ENCODE data around the gene OSBPL1A.

OSBPL1A gene

GRCh38 chr18:24326211-24326610 is 71.4 kb downstream of the OSBPL1A start:
- no peak for DNase-seq
- peaks cover 0 to 20% (median 10%) of the 10 kb centered on the region in 4 experiments for H3K36me3 ChIP-seq (ENCODE audit: control insufficient read depth in 4 of 4, insufficient read depth in 4 of 4, low read length in 3 of 4)
- ChIA-PET POLR2A (no interaction called here), CTCF (no interaction called here)
- H3K9me3 ChIP-seq (ENCODE audit: control extremely low read depth in 1 of 5, control insufficient read depth in 4 of 5, insufficient read depth in 2 of 5, low read depth in 1 of 5, low read length in 4 of 5), result no peaks in the 10 kb centered on the region
- H3K4me1 ChIP-seq (ENCODE audit: control extremely low read depth in 1 of 4, control insufficient read depth in 4 of 4, insufficient read depth in 4 of 4, low read length in 3 of 4), result no peaks in the 10 kb centered on the region
- 100% methylated on average over 3 of the region's 3 CpGs for WGBS (ENCODE audit: insufficient coverage)
- H3K27ac ChIP-seq (ENCODE audit: insufficient read depth in 1 of 2, low read depth in 1 of 2, low read length in 2 of 2, poor library complexity in 1 of 2, severe bottlenecking in 2 of 2), result no peak overlapping the region
- H3K4me3 ChIP-seq (ENCODE audit: control insufficient read depth in 1 of 7, extremely low read depth in 1 of 7, insufficient read depth in 4 of 7, low read depth in 2 of 7, low read length in 6 of 7), result no peak overlapping the region
- H3K27me3 ChIP-seq (replicated peaks in 2 of 5; ENCODE audit: control insufficient read depth in 4 of 5, insufficient read depth in 5 of 5, low read length in 4 of 5), result no peaks in the 10 kb centered on the region

- Histone ChIP-seq H3K27me3 (replicated peaks in 2 of 5; ENCODE audit: control insufficient read depth in 4 of 5, insufficient read depth in 5 of 5, low read length in 4 of 5) (no peaks in the 10 kb centered on the region), H3K36me3 (ENCODE audit: control insufficient read depth in 4 of 4, insufficient read depth in 4 of 4, low read length in 3 of 4) (peaks cover 0 to 11% (median 4%) of the 10 kb centered on the region in 4 experiments), H3K27ac (ENCODE audit: insufficient read depth in 1 of 2, low read depth in 1 of 2, low read length in 2 of 2, poor library complexity in 1 of 2, severe bottlenecking in 2 of 2) (no peak overlapping the region), H3K4me1 (ENCODE audit: control extremely low read depth in 1 of 4, control insufficient read depth in 4 of 4, insufficient read depth in 4 of 4, low read length in 3 of 4) (no peaks in the 10 kb centered on the region), H3K9me3 (ENCODE audit: control extremely low read depth in 1 of 5, control insufficient read depth in 4 of 5, insufficient read depth in 2 of 5, low read depth in 1 of 5, low read length in 4 of 5) (no peaks in the 10 kb centered on the region), H3K4me3 (ENCODE audit: control insufficient read depth in 1 of 7, extremely low read depth in 1 of 7, insufficient read depth in 4 of 7, low read depth in 2 of 7, low read length in 6 of 7) (no peak overlapping the region)
- ChIA-PET CTCF (no interaction called here), POLR2A (no interaction called here)
- no peak for DNase-seq
Observed at GRCh38 chr18:24322584-24323136, 75.0 kb downstream of the OSBPL1A start.

- H3K9me3 ChIP-seq (ENCODE audit: control extremely low read depth in 1 of 5, control insufficient read depth in 4 of 5, insufficient read depth in 2 of 5, low read depth in 1 of 5, low read length in 4 of 5), result no peaks in the 10 kb centered on the region
- no peak overlapping the region for H3K4me3 ChIP-seq (ENCODE audit: control insufficient read depth in 1 of 7, extremely low read depth in 1 of 7, insufficient read depth in 4 of 7, low read depth in 2 of 7, low read length in 6 of 7)
- ChIA-PET CTCF (no interaction called here), POLR2A (no interaction called here)
- WGBS (ENCODE audit: insufficient coverage), result 100% methylated on average over 1 of the region's 1 CpG
- H3K36me3 ChIP-seq (ENCODE audit: control insufficient read depth in 4 of 4, insufficient read depth in 4 of 4, low read length in 3 of 4), result peaks cover 0 to 13% (median 5%) of the 10 kb centered on the region in 4 experiments
- no peaks in the 10 kb centered on the region for H3K27me3 ChIP-seq (replicated peaks in 2 of 5; ENCODE audit: control insufficient read depth in 4 of 5, insufficient read depth in 5 of 5, low read length in 4 of 5)
- DNase-seq, result no peak
- H3K27ac ChIP-seq (ENCODE audit: insufficient read depth in 1 of 2, low read depth in 1 of 2, low read length in 2 of 2, poor library complexity in 1 of 2, severe bottlenecking in 2 of 2), result no peak overlapping the region
- H3K4me1 ChIP-seq (ENCODE audit: control extremely low read depth in 1 of 4, control insufficient read depth in 4 of 4, insufficient read depth in 4 of 4, low read length in 3 of 4), result no peaks in the 10 kb centered on the region
Observed at GRCh38 chr18:24321071-24321470, 76.6 kb downstream of the OSBPL1A start.

- WGBS (ENCODE audit: insufficient coverage), result no CpG with 5 or more reads among the region's 5 CpGs
- Histone ChIP-seq H3K27me3 (replicated peaks in 2 of 5; ENCODE audit: control insufficient read depth in 4 of 5, insufficient read depth in 5 of 5, low read length in 4 of 5) (no peaks in the 10 kb centered on the region), H3K36me3 (ENCODE audit: control insufficient read depth in 4 of 4, insufficient read depth in 4 of 4, low read length in 3 of 4) (peaks cover 0 to 13% (median 3%) of the 10 kb centered on the region in 4 experiments), H3K4me3 (ENCODE audit: control insufficient read depth in 1 of 7, extremely low read depth in 1 of 7, insufficient read depth in 4 of 7, low read depth in 2 of 7, low read length in 6 of 7) (no peak overlapping the region), H3K27ac (ENCODE audit: insufficient read depth in 1 of 2, low read depth in 1 of 2, low read length in 2 of 2, poor library complexity in 1 of 2, severe bottlenecking in 2 of 2) (no peak overlapping the region), H3K9me3 (ENCODE audit: control extremely low read depth in 1 of 5, control insufficient read depth in 4 of 5, insufficient read depth in 2 of 5, low read depth in 1 of 5, low read length in 4 of 5) (no peaks in the 10 kb centered on the region), H3K4me1 (ENCODE audit: control extremely low read depth in 1 of 4, control insufficient read depth in 4 of 4, insufficient read depth in 4 of 4, low read length in 3 of 4) (no peaks in the 10 kb centered on the region)
- ChIA-PET POLR2A (interaction anchor here (0.6 kb wide), 1 partner anchor 317 kb away, joined by 3 read pairs; no protein-coding TSS in a partner anchor), CTCF (interaction anchor here (0.6 kb wide), 1 partner anchor 407 kb away, joined by 3 read pairs; no protein-coding TSS in a partner anchor)
- DNase-seq, result peak in 1 of 3 donors; percentile 6
Observed at GRCh38 chr18:24319757-24320156, 77.9 kb downstream of the OSBPL1A start.

GRCh38 chr18:24317370-24317769 is 80.3 kb downstream of the OSBPL1A start:
- Histone ChIP-seq H3K36me3 (ENCODE audit: control insufficient read depth in 4 of 4, insufficient read depth in 4 of 4, low read length in 3 of 4) (peaks cover 0 to 21% (median 10%) of the 10 kb centered on the region in 4 experiments), H3K4me3 (ENCODE audit: control insufficient read depth in 1 of 7, extremely low read depth in 1 of 7, insufficient read depth in 4 of 7, low read depth in 2 of 7, low read length in 6 of 7) (no peak overlapping the region), H3K9me3 (ENCODE audit: control extremely low read depth in 1 of 5, control insufficient read depth in 4 of 5, insufficient read depth in 2 of 5, low read depth in 1 of 5, low read length in 4 of 5) (no peaks in the 10 kb centered on the region), H3K4me1 (ENCODE audit: control extremely low read depth in 1 of 4, control insufficient read depth in 4 of 4, insufficient read depth in 4 of 4, low read length in 3 of 4) (no peaks in the 10 kb centered on the region), H3K27ac (ENCODE audit: insufficient read depth in 1 of 2, low read depth in 1 of 2, low read length in 2 of 2, poor library complexity in 1 of 2, severe bottlenecking in 2 of 2) (no peak overlapping the region), H3K27me3 (replicated peaks in 2 of 5; ENCODE audit: control insufficient read depth in 4 of 5, insufficient read depth in 5 of 5, low read length in 4 of 5) (no peaks in the 10 kb centered on the region)
- POLR2A ChIA-PET, result no interaction called here
- CTCF ChIA-PET, result no interaction called here
- DNase-seq, result no peak

GRCh38 chr18:24315170-24315569 is 82.5 kb downstream of the OSBPL1A start:
- no peaks in the 10 kb centered on the region for H3K27me3 ChIP-seq (replicated peaks in 2 of 5; ENCODE audit: control insufficient read depth in 4 of 5, insufficient read depth in 5 of 5, low read length in 4 of 5)
- no peaks in the 10 kb centered on the region for H3K4me1 ChIP-seq (ENCODE audit: control extremely low read depth in 1 of 4, control insufficient read depth in 4 of 4, insufficient read depth in 4 of 4, low read length in 3 of 4)
- peaks cover 0 to 33% (median 15%) of the 10 kb centered on the region in 4 experiments for H3K36me3 ChIP-seq (ENCODE audit: control insufficient read depth in 4 of 4, insufficient read depth in 4 of 4, low read length in 3 of 4)
- no peak overlapping the region for H3K4me3 ChIP-seq (ENCODE audit: control insufficient read depth in 1 of 7, extremely low read depth in 1 of 7, insufficient read depth in 4 of 7, low read depth in 2 of 7, low read length in 6 of 7)
- ChIA-PET CTCF (no interaction called here), POLR2A (no interaction called here)
- no CpG with 5 or more reads among the region's 1 CpG for whole genome bisulfite sequencing (ENCODE audit: insufficient coverage)
- no peak overlapping the region for H3K27ac ChIP-seq (ENCODE audit: insufficient read depth in 1 of 2, low read depth in 1 of 2, low read length in 2 of 2, poor library complexity in 1 of 2, severe bottlenecking in 2 of 2)
- DNase-seq, result peak in 2 of 3 donors; percentile 7 to 24
- no peaks in the 10 kb centered on the region for H3K9me3 ChIP-seq (ENCODE audit: control extremely low read depth in 1 of 5, control insufficient read depth in 4 of 5, insufficient read depth in 2 of 5, low read depth in 1 of 5, low read length in 4 of 5)

- Histone ChIP-seq H3K27me3 (replicated peaks in 2 of 5; ENCODE audit: control insufficient read depth in 4 of 5, insufficient read depth in 5 of 5, low read length in 4 of 5) (no peaks in the 10 kb centered on the region), H3K9me3 (ENCODE audit: control extremely low read depth in 1 of 5, control insufficient read depth in 4 of 5, insufficient read depth in 2 of 5, low read depth in 1 of 5, low read length in 4 of 5) (peaks cover 0 to 7% (median 0%) of the 10 kb centered on the region in 5 experiments), H3K4me1 (ENCODE audit: control extremely low read depth in 1 of 4, control insufficient read depth in 4 of 4, insufficient read depth in 4 of 4, low read length in 3 of 4) (no peaks in the 10 kb centered on the region), H3K4me3 (ENCODE audit: control insufficient read depth in 1 of 7, extremely low read depth in 1 of 7, insufficient read depth in 4 of 7, low read depth in 2 of 7, low read length in 6 of 7) (no peak overlapping the region), H3K36me3 (ENCODE audit: control insufficient read depth in 4 of 4, insufficient read depth in 4 of 4, low read length in 3 of 4) (peaks cover 12 to 52% (median 31%) of the 10 kb centered on the region in 4 experiments), H3K27ac (ENCODE audit: insufficient read depth in 1 of 2, low read depth in 1 of 2, low read length in 2 of 2, poor library complexity in 1 of 2, severe bottlenecking in 2 of 2) (no peak overlapping the region)
- 100% methylated on average over 1 of the region's 2 CpGs for WGBS (ENCODE audit: insufficient coverage)
- DNase-seq, result no peak
- POLR2A ChIA-PET, result no interaction called here
- CTCF ChIA-PET, result no interaction called here
Observed at GRCh38 chr18:24306201-24306600, 91.4 kb downstream of the OSBPL1A start.
